GM10266 (cell line): ENCODE results near the gene FGFR2.

Experiments used
- DNase-seq: peaks from one replicate; pipeline ENCODE4 v3.0.0; 2012; ENCODE audit errors: extremely low spot score
- TF ChIP-seq, protein P1 (sequence below): IDR thresholded peaks from 2 replicates; pipeline ENCODE4 v1.5.1; 2012; ENCODE audit warnings: mild to moderate bottlenecking, low read depth; ENCODE audit not compliant: control insufficient read depth, insufficient read depth; ENCODE audit errors: missing control alignments

The FGFR2 gene

DNA sequence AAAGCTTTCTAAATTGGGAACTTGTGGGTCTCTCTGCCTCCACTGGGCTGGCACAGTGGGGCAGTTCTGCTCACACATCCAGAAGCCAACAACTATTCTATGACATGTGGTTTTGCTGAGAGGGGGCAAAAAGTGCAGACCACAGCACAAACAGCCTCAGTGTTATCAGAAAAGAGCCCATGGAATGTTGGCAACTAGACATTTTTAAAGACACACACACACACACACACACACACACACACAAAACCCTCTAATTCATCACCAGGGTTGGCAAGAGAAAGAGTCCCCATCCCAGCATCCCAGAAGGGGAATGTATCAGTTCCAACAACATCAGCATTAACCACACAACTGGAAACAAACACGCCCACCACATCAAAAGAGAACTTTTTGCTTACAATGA, 117.1 kb downstream of the FGFR2 start:
- DNase-seq = no peak

DNA sequence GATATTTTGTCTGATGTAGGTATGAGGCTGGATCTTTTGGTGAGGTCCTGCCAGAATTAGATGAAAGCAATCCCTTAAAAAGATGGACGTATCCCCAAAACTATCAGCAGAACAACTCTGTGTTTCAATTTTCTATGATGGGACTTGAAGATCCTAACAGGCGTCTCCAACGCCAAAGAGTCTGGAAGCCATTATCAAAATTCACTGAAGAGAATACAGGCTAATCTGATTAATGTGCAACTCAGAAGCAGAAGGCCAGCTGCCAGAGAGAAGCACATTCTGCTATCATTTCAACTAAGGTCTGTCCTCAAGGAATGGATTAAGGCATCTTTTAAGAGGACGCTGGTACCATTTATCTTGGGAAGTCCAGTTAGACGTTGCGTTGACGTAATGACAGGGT, 119.7 kb downstream of the FGFR2 start:
- TF ChIP-seq, protein P1, sequence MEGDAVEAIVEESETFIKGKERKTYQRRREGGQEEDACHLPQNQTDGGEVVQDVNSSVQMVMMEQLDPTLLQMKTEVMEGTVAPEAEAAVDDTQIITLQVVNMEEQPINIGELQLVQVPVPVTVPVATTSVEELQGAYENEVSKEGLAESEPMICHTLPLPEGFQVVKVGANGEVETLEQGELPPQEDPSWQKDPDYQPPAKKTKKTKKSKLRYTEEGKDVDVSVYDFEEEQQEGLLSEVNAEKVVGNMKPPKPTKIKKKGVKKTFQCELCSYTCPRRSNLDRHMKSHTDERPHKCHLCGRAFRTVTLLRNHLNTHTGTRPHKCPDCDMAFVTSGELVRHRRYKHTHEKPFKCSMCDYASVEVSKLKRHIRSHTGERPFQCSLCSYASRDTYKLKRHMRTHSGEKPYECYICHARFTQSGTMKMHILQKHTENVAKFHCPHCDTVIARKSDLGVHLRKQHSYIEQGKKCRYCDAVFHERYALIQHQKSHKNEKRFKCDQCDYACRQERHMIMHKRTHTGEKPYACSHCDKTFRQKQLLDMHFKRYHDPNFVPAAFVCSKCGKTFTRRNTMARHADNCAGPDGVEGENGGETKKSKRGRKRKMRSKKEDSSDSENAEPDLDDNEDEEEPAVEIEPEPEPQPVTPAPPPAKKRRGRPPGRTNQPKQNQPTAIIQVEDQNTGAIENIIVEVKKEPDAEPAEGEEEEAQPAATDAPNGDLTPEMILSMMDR = no peak
- DNase-seq = no peak

More for the DNA sequence above, 117.1 kb downstream of the FGFR2 start:
- TF ChIP-seq, protein P1 = no peak

DNA sequence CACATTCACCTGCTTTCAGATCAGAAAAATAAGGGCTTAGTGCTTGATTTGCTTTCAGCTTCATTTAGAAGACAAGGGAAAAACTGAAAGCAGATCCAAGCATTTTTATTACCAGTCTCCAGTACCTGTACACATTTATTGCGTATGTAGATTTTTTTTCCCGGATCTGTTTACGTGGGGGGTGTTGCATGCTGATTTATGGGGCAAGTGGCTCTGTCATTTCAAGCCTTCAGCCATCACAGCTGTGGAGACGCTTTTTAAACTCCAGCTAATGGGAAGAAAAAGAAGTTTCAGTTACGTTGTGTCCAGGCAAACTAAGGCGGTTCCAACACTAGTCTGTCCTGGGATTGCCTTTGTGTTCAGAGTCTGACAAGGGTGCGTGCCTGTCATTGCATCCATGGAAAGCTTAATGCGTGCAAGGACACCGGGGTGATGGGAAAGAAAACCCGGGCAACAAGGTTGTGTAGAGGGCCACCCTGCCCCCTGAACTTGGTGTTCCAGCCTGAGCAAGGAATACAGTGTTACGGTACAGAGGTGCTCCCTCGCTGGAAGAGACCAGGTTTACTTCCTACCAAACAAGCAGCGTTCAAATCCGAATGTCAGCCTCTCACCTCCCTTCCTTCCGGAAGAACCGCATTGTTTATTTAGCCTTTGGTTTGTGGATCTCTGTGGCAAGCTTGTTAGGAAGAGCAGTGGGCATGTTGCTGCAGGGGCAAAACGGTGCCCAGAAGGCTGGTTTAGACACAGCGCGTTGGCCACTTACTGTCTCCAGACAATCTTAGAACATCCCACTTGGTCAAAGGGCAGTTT, 128.2 kb downstream of the FGFR2 start:
- no peak for DNase-seq
- TF ChIP-seq, protein P1 = no peak

DNA sequence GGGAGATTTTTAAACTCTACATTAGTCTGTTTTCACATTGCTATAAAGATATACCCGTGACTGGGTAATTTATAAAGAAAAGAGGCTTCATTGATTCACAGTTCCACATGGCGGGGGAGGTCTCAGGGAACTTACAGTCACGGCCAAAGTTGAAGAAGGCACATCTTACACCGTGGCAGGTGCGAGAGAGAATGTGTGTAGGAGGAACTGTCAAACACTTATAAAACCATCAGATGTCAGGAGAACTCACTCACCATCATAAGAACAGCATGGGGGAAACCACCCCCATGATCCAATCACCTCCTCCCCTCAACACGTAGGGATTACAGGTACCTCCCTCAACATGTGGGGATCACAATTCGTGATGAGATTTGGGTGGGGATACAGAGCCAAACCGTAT, 129.5 kb downstream of the FGFR2 start:
- TF ChIP-seq, protein P1 = no peak
- DNase-seq = no peak

DNA sequence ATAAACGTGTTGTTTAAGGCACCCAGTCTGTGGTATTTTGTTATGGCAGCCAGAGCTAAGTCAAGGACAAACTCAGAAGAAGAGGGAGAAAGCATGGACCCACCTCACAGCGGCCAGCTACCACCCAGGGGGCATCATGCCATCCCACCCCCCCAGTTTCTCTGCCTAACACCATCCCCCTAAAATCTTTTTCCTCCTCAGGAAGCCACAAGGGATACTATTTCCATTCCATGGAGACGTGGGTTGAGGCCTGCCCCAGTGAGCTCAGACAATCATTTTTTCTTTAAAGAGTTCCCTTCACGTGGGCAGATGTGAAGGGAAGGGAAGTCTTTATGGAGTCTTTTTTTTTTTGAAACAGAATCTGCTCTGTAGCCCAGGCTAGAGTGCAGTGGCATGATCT, 131.8 kb downstream of the FGFR2 start:
- TF ChIP-seq, protein P1 = no peak
- no peak for DNase-seq

DNA sequence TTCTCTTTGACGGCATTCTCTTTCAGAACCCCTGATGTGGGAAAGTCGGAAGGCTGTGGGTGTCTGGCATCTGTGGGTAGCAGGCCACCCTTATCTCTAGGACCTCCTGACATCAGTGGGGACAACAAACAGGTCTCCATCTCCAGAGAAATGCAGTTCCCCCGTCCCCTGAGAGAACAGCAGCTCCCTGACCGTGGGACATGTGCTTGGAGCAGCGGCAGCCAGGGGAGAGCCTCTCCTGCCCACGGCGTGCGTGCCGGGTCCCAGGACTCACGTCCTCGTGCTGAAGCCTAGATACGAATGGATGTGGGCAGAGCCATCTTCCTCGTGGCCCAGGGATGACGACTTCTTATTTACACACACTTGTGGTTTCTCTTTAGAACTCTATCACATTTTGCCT, 133.0 kb downstream of the FGFR2 start:
- DNase-seq = no peak
- TF ChIP-seq, protein P1 = no peak

DNA sequence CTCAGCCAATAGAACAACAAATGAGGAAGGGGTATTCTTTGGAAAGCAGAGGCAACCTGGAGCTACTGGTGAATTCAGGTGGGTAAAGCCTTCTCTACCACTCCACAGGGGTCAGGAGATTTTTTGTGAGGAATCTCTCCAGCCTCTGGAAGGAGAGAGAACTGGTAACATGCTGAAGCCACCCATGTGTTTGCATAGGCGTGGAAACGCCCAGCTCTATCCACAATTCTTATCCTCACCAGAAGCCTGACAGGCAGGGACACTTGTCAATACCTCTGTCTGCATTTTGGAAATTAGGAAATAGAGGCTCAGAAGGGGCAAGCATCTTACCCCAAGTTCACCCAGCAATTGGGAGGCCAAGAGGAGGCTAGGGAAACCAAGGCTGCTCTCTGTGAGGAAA, 133.7 kb downstream of the FGFR2 start:
- TF ChIP-seq, protein P1 = no peak
- DNase-seq = no peak
